GM19463 (cell line): Measurements from ENCODE around the gene MAP7D3.

Experiments used
- ATAC-seq: cut with Tn5 transposase; IDR thresholded peaks from one replicate; pipeline ENCODE4 v1.9.1; 2021; ENCODE audit warnings: mild to moderate bottlenecking, moderate library complexity; ENCODE audit not compliant: unreplicated experiment

MAP7D3 gene

DNA sequence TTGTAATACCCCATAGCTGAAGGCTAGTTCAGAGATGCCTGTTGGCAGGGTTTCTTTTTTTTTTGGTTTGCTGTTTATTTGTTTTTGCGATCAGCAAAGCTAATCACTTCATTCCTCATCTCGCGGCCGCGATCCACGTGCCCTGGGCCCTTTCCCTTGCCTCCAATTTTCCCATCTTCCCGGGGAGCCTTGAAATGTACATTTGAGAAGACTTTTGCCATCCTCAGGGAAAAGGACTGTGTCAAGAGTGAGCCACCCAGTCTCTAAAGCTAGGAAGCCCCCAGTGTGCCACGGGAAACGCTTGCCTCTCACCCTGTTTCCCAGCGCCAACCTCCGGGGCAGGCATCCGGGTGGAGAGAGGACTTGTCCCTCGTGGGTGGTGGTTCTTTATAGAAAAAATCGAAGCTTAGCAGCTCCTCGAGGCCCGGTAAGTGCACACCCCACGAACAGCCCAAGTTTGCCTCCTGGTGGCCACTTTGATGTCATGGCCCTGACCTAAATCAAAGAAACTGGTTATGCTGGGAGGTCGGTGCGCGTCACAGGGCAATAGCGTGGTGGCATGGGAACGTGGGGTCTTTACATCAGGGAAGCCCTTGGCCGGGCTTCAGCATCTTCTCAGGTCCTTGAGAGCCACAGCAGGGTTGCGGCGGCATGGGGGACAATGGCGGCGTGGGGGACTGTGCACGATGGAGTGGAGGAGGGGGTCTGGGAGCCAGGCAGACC is 42.0 kb downstream of the MAP7D3 start:
- ATAC-seq = no peak

DNA sequence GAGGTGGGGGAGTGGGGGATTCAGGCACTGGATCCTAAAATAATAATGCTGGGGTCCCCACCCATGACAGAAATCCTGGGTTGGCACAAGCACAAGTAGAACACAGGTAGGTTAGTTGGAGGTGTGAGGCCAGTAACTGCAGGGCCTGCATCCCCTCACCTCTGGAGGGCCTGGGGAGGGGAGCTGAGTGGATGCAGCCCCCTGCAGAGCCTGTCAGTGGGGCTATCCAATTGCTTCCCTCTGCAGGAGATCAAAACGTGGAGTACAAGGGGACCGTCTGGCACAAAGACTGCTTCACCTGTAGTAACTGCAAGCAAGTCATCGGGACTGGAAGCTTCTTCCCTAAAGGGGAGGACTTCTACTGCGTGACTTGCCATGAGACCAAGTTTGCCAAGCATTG is 43.7 kb downstream of the MAP7D3 start:
- ATAC-seq = no peak

- no peak for ATAC-seq
Measured at GRCh38 chrX:136206916-136207315, 44.3 kb downstream of the MAP7D3 start.

GRCh38 chrX:136205882-136206380 is 45.3 kb downstream of the MAP7D3 start:
- no peak for ATAC-seq

GRCh38 chrX:136204571-136204970 is 46.6 kb downstream of the MAP7D3 start:
- ATAC-seq = no peak

GRCh38 chrX:136203951-136204350 is 47.2 kb downstream of the MAP7D3 start:
- no peak for ATAC-seq

DNA sequence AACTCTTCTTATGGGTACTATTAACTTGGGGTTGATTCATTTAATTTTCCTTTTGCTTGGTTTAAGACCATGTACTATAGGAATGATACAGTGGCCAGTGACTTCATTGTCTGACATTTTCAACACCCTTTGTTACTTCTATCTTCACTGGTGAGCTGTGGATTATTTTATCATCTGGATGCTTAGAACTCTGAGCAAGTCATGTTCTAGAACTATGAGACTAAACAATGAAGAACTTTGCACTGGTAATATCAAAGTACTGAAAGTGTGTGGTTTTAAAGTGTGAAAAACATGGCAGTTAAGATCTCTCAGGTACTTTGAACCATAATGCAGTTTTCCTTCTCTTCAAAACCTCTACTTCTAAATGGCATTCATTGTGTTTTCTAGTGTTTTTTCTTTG is 47.8 kb downstream of the MAP7D3 start:
- no peak for ATAC-seq

GRCh38 chrX:136202889-136203288 is 48.3 kb downstream of the MAP7D3 start:
- ATAC-seq = no peak

DNA sequence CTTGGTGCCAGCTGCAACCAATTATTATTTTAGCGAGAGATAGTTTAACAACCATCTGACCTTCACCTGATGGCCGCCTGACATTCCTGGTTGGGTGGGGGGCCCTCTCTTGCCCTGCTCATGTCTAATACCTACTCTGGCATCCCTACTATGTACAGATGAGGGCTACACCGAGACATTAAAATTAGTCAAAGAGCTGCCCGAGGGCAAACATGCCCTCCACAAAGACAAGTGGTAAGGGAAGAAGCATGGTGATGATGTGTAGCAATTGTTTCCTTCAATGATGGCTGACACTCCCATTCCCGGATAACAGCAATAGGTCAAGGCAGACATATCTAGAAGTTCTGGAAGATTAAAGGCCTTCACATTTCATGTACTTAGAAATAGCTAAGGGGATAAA is 49.6 kb downstream of the MAP7D3 start:
- ATAC-seq = no peak

DNA sequence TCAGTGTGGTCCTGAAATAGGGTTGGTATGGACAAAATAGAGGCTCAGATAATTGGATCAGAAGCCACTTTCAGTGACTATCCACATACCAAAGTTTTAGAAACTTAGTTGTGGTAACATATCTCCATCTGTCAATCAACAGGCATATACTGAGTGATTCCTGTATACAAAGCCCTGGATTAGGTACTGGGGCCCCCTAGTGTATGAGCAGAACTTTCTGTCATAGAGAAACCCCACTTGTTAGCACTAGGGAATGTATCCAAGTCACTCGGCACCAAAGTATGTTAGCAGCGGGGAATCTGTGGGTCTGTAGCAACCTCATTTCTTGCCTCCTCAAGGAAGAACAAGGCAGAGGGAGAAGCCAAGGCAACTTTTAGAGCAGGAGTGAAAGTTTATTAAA is 50.7 kb downstream of the MAP7D3 start:
- ATAC-seq = no peak

DNA sequence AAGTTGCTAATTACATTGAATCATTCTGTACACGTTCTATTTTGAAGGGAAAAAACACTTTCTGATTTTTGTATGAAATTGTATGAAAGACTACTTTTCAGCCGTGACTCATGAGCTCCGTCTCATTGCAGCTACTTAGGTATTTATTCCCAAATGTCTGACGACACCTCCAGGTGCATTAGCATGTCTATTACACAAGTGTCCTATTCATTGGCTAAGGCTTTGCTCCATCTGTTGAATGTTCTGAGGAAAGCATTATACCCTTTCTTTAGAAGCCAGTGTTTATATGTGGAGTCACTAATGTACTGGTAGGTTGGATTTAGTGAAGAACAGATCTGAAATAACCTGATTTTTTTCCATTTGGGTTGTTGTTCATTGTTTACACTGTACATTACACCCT is 51.8 kb downstream of the MAP7D3 start:
- ATAC-seq = no peak

GRCh38 chrX:136198678-136199243 is 52.4 kb downstream of the MAP7D3 start:
- no peak for ATAC-seq

- no peak for ATAC-seq
Measured at GRCh38 chrX:136198010-136198409, 53.2 kb downstream of the MAP7D3 start.

DNA sequence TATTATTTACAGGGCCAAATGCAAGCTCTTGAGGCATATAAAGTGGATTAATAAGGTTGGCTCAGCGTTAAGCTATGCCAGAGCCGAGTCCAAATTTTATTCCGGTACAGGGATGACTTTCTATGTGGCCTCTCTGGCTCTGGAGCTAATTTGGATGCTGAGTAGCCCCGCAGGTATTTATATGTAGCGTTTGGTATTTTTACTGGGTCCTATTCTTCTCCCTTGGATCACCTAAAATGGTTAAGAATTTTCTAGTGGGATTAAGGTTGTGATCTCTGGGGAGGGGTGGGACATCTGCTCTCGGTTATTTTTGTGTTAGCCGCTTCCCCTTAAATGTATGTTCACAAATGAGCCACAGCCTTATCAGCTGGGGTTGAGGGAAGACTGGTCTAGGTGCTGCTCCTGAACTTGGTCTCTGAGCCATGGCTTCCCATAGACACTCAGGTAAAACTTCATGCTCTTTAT is 54.5 kb downstream of the MAP7D3 start:
- ATAC-seq = no peak

- no peak for ATAC-seq
Measured at GRCh38 chrX:136195247-136195646, 56.0 kb downstream of the MAP7D3 start.

DNA sequence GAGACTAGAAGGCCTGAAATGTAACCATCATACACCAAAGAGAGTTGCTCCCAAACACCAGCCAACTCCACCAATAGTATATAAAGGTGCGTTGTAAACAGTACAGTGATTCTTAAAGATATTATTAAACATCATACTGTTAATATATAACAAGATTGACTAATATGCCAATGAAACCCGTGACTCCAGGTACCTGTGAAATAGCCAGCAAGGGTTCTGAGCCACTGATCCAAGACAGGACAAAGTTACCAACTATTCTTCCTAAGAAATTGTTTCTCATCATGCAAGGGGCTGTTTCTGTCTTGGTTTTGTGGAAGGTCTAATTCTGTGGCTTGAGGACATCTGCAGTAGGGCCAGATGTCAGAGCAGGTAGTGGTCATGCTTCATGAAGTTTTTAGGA is 56.7 kb downstream of the MAP7D3 start:
- ATAC-seq = no peak

GRCh38 chrX:136193771-136194170 is 57.4 kb downstream of the MAP7D3 start:
- no peak for ATAC-seq

- no peak for ATAC-seq
Measured at GRCh38 chrX:136192839-136193414, 58.3 kb downstream of the MAP7D3 start.

DNA sequence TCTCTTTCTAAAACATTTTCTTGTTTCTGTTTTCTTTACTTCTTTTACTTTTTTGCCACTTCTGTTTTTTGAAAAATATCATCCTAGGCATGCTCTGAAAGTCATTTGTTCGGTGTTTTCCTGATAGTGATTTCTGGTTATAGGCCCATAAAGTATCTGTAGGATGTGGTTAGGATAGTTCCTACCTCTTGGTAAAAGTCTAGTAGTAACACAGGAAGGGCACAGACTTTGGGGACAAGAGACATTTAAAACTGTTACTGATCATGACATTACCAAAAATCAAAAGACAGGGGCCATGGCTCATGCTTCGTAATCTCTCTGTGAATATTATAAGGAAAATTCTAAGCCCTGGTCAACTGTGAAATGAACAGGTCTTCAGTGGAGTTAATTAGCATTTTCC is 59.1 kb downstream of the MAP7D3 start:
- no peak for ATAC-seq

GRCh38 chrX:136191171-136191570 is 60.0 kb downstream of the MAP7D3 start:
- ATAC-seq = no peak

DNA sequence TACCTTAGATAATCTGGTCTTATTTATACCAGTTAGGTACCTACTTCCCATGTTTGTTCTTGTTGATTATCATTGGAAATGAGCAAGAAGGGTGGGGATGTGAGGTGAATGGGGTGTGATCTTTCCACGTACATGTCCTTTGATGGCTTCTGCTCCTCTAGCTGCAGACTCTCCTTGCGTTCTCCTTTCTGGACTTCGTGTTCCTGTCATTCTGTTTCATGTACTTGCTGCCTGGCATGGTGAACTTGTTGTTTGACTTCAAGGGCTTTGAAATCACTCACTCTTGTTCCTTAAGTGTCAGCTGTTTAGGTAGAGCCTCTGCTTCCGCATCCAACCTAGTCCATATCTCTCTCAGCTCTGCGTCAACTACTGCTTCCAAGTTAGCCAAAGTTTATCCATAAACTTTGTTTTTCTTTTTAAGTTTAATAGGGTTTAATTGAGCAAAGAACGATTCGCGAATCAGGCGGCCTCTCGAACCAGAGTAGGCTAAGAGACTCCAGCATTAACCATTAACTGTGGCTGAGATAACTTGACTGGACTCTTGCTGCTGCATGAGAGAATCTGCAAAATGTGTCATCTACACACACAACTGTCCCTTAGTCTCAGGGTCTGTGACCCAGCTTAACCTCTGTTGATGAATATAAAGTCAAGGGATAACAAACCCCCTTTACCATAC is 61.0 kb downstream of the MAP7D3 start:
- no peak for ATAC-seq

GRCh38 chrX:136189222-136189621 is 62.0 kb downstream of the MAP7D3 start:
- no peak for ATAC-seq
